ENCODE measurements around the gene RPS27L.

The RPS27L gene

DNA sequence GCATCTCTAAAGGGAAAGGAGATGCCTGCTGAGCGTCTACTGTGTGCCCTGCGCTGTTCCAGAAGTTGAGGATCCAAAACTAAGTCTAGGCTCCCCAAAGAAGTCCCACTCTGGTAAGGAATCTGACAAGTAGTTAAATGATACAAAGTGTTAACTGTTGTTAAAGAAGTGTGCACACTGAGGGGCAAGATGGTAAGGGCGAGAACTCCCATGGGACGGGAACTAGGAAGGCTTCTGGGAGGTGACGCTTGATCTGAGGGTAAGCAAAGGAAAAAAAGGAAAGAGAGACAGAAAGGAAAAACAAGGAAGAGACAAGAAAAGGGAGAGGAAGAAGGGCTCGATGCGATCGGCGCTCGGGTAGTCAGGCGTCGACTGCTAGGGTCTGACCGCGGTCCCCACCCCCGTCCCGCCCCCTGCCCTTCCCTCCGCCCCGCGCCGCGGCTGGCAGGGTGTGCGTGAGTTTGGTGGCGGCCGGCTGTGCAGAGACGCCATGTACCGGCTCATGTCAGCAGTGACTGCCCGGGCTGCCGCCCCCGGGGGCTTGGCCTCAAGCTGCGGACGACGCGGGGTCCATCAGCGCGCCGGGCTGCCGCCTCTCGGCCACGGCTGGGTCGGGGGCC is 35.8 kb downstream of the RPS27L start, which contains the start of gene LACTB (continued):
- TF ChIP-seq, protein P1, sequence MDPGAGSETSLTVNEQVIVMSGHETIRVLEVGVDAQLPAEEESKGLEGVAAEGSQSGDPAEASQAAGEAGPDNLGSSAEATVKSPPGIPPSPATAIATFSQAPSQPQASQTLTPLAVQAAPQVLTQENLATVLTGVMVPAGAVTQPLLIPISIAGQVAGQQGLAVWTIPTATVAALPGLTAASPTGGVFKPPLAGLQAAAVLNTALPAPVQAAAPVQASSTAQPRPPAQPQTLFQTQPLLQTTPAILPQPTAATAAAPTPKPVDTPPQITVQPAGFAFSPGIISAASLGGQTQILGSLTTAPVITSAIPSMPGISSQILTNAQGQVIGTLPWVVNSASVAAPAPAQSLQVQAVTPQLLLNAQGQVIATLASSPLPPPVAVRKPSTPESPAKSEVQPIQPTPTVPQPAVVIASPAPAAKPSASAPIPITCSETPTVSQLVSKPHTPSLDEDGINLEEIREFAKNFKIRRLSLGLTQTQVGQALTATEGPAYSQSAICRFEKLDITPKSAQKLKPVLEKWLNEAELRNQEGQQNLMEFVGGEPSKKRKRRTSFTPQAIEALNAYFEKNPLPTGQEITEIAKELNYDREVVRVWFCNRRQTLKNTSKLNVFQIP (CRISPR knock-in tag; IDR thresholded peaks at IDR 0.05; ENCODE audit: borderline replicate concordance, low read depth): no peak
- TF ChIP-seq ZNF565 (CRISPR knock-in tag; conservative IDR thresholded peaks at IDR 0.05; ENCODE audit: low read depth) (no peak), RARB (CRISPR knock-in tag; IDR thresholded peaks at IDR 0.05) (no peak)

DNA sequence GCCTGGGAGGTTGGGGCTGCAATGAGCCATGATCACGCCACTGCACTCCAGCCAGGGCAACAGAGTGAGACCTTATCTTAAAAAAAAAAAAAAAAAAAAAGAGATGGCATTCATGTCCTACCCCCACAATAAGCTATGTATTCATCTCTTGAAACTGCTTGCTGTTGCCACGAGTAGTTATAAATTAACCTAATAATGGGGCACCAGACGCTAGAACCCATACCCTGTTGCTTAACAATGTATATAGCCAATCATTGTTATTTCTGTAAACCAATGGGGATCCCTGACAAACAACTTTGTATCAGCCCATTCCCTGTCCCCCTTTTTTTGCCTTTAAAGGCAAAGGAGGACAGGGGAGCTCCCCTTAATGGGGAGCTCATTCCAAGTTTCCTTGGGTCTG is 38.4 kb downstream of the RPS27L start:
- TF ChIP-seq SNAI2 (CRISPR knock-in tag; IDR thresholded peaks at IDR 0.05): no peak
- no peak for TF ChIP-seq TCF4 (CRISPR knock-in tag; IDR thresholded peaks at IDR 0.05; ENCODE audit: borderline replicate concordance)
- TF ChIP-seq GLIS3 (CRISPR knock-in tag; IDR thresholded peaks at IDR 0.05): no peak
- no peak for TF ChIP-seq ARNTL (CRISPR knock-in tag; IDR thresholded peaks at IDR 0.05; ENCODE audit: borderline replicate concordance, low read depth)
- TF ChIP-seq, protein P2, sequence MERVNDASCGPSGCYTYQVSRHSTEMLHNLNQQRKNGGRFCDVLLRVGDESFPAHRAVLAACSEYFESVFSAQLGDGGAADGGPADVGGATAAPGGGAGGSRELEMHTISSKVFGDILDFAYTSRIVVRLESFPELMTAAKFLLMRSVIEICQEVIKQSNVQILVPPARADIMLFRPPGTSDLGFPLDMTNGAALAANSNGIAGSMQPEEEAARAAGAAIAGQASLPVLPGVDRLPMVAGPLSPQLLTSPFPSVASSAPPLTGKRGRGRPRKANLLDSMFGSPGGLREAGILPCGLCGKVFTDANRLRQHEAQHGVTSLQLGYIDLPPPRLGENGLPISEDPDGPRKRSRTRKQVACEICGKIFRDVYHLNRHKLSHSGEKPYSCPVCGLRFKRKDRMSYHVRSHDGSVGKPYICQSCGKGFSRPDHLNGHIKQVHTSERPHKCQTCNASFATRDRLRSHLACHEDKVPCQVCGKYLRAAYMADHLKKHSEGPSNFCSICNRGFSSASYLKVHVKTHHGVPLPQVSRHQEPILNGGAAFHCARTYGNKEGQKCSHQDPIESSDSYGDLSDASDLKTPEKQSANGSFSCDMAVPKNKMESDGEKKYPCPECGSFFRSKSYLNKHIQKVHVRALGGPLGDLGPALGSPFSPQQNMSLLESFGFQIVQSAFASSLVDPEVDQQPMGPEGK (CRISPR knock-in tag; IDR thresholded peaks at IDR 0.05; ENCODE audit: borderline replicate concordance): no peak
- TF ChIP-seq, protein P3, sequence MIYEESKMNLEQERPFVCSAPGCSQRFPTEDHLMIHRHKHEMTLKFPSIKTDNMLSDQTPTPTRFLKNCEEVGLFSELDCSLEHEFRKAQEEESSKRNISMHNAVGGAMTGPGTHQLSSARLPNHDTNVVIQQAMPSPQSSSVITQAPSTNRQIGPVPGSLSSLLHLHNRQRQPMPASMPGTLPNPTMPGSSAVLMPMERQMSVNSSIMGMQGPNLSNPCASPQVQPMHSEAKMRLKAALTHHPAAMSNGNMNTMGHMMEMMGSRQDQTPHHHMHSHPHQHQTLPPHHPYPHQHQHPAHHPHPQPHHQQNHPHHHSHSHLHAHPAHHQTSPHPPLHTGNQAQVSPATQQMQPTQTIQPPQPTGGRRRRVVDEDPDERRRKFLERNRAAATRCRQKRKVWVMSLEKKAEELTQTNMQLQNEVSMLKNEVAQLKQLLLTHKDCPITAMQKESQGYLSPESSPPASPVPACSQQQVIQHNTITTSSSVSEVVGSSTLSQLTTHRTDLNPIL (CRISPR knock-in tag; IDR thresholded peaks at IDR 0.05; ENCODE audit: low read depth): no peak
- no peak for TF ChIP-seq RARB (CRISPR knock-in tag; IDR thresholded peaks at IDR 0.05)
- TF ChIP-seq BACH2 (CRISPR knock-in tag; IDR thresholded peaks at IDR 0.05; ENCODE audit: borderline replicate concordance): no peak
- TF ChIP-seq ESRRG (CRISPR knock-in tag; IDR thresholded peaks at IDR 0.05): no peak
- TF ChIP-seq ZC3H10 (CRISPR knock-in tag; IDR thresholded peaks at IDR 0.05): no peak
- TF ChIP-seq ZNF565 (CRISPR knock-in tag; conservative IDR thresholded peaks at IDR 0.05; ENCODE audit: low read depth): no peak
- TF ChIP-seq ZFP3 (CRISPR knock-in tag; IDR thresholded peaks at IDR 0.05): no peak
- no peak for ATAC-seq

DNA sequence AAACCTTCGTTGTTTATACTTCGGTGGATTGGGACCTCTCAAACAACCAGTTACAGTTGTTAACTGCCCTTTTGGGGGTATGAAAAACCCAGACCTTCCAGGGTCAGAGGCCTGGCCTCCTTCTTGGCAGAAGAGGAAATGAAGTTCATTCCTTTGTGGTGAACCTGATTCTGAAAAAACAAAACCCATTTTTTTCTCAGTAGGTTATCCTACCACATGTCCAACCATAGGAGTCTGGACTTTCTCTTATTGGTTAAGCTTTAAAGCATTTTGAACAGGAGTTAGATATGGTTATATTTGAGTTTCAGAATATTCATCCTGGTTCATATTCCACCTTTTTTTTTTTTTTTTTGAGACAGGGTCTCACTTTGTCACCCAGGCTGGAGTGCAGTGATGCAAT is 42.8 kb downstream of the RPS27L start:
- TF ChIP-seq ZNF565 (CRISPR knock-in tag; conservative IDR thresholded peaks at IDR 0.05; ENCODE audit: low read depth) (no peak), ESRRG (CRISPR knock-in tag; IDR thresholded peaks at IDR 0.05) (no peak), ZNF70 (CRISPR knock-in tag; IDR thresholded peaks at IDR 0.05) (no peak), ISL1 (CRISPR knock-in tag; IDR thresholded peaks at IDR 0.05) (no peak), OSR1 (CRISPR knock-in tag; IDR thresholded peaks at IDR 0.05) (no peak)
- TF ChIP-seq, protein P1 (CRISPR knock-in tag; IDR thresholded peaks at IDR 0.05; ENCODE audit: borderline replicate concordance, low read depth): no peak
- TF ChIP-seq, protein P3 (CRISPR knock-in tag; IDR thresholded peaks at IDR 0.05; ENCODE audit: low read depth): no peak
- ATAC-seq: peak; percentile 61

DNA sequence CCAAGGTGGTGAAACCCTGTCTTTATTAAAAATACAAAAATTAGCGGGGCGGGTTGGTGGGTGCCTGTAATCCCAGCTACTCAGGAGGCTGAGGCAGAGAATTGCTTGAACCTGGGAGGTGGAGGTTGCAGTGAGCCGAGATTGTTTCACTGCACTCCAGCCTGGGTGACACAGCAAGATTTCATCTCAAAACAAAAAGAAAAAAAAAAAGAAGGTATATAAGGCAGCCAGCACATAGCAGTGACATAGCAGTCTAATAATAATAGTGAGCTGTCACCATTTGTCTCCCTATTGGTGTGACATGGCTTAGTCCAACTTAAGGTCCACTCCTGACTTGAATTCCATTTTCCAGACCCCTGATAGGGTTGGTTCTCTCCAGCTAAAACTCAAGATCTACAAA is 44.4 kb downstream of the RPS27L start:
- no peak for ATAC-seq
- TF ChIP-seq ZNF565 (CRISPR knock-in tag; conservative IDR thresholded peaks at IDR 0.05; ENCODE audit: low read depth) (no peak), ESRRG (CRISPR knock-in tag; IDR thresholded peaks at IDR 0.05) (no peak), SNAI2 (CRISPR knock-in tag; IDR thresholded peaks at IDR 0.05) (no peak), ZNF8 (CRISPR knock-in tag; IDR thresholded peaks at IDR 0.05) (no peak), CSDC2 (CRISPR knock-in tag; IDR thresholded peaks at IDR 0.05) (no peak), TOX (CRISPR knock-in tag; IDR thresholded peaks at IDR 0.05; ENCODE audit: borderline replicate concordance) (no peak), PPARA (CRISPR knock-in tag; IDR thresholded peaks at IDR 0.05; ENCODE audit: borderline replicate concordance) (no peak), ZFP30 (CRISPR knock-in tag; IDR thresholded peaks at IDR 0.05) (no peak), ZNF70 (CRISPR knock-in tag; IDR thresholded peaks at IDR 0.05) (no peak), OSR1 (CRISPR knock-in tag; IDR thresholded peaks at IDR 0.05) (no peak), TCF4 (CRISPR knock-in tag; IDR thresholded peaks at IDR 0.05; ENCODE audit: borderline replicate concordance) (no peak), RARB (CRISPR knock-in tag; IDR thresholded peaks at IDR 0.05) (no peak), ZFP3 (CRISPR knock-in tag; IDR thresholded peaks at IDR 0.05) (no peak), ZC3H10 (CRISPR knock-in tag; IDR thresholded peaks at IDR 0.05) (no peak), GLIS3 (CRISPR knock-in tag; IDR thresholded peaks at IDR 0.05) (no peak), BACH2 (CRISPR knock-in tag; IDR thresholded peaks at IDR 0.05; ENCODE audit: borderline replicate concordance) (no peak)
- TF ChIP-seq, protein P2 (CRISPR knock-in tag; IDR thresholded peaks at IDR 0.05; ENCODE audit: borderline replicate concordance): no peak
- TF ChIP-seq, protein P3 (CRISPR knock-in tag; IDR thresholded peaks at IDR 0.05; ENCODE audit: low read depth): no peak

Data from SK-N-SH treated with all-trans-retinoic acid at 6 μM for 48 hours (cell line).